Astrocyte of the cerebellum (primary cell): Measurements from ENCODE around the gene NLGN2.

Experiments used
- DNase-seq: peaks from one replicate; pipeline ENCODE4 v3.0.0-alpha.2; 2011; ENCODE audit warnings: low read depth
- H3K4me3 ChIP-seq: 2 replicates; pipeline ENCODE4 v1.5.1; 2011; ENCODE audit warnings: mild to moderate bottlenecking, low read depth, low read length, moderate library complexity
- in situ Hi-C: cut with HindIII; loops from 2 replicates; pipeline ENCODE4 v1.10.0; 2017; ENCODE audit warnings: low sequenced_read_pairs
- TF ChIP-seq, protein P1 (sequence below): IDR thresholded peaks from 2 replicates; pipeline ENCODE4 v1.5.1; 2012; ENCODE audit warnings: low read length, low read depth, moderate library complexity, mild to moderate bottlenecking; ENCODE audit errors: missing control alignments

Gene NLGN2

GRCh38 chr17:7444682-7445618 is 37.3 kb downstream of the NLGN2 start, which contains the start of gene CHRNB1:
CHRNB1 (plus strand) TSS chr17:7445061; CDS start chr17:7445128, 67 bp downstream.
- in situ Hi-C loops, result no loop called here
- no peak for DNase-seq
- TF ChIP-seq, protein P1, sequence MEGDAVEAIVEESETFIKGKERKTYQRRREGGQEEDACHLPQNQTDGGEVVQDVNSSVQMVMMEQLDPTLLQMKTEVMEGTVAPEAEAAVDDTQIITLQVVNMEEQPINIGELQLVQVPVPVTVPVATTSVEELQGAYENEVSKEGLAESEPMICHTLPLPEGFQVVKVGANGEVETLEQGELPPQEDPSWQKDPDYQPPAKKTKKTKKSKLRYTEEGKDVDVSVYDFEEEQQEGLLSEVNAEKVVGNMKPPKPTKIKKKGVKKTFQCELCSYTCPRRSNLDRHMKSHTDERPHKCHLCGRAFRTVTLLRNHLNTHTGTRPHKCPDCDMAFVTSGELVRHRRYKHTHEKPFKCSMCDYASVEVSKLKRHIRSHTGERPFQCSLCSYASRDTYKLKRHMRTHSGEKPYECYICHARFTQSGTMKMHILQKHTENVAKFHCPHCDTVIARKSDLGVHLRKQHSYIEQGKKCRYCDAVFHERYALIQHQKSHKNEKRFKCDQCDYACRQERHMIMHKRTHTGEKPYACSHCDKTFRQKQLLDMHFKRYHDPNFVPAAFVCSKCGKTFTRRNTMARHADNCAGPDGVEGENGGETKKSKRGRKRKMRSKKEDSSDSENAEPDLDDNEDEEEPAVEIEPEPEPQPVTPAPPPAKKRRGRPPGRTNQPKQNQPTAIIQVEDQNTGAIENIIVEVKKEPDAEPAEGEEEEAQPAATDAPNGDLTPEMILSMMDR, result no peak
- peak within 1 kb of the TSS; percentile 22 for H3K4me3 ChIP-seq

GRCh38 chr17:7445619-7445968 is 37.9 kb downstream of the NLGN2 start:
- DNase-seq, result no peak

DNA sequence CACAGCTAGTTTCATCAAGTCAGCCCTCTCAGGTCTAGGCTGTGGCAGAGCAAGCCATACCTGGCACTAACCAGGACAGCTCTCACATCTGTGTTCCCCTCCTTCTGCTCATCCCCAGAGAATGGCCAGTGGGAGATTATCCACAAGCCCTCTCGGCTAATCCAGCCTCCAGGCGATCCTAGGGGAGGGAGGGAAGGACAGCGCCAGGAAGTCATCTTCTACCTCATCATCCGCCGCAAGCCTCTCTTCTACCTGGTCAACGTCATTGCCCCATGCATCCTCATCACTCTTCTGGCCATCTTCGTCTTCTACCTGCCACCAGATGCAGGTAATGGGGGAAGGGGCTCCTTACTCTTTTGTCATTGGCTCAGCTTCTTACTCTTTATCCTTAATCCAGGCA is 40.8 kb downstream of the NLGN2 start:
- in situ Hi-C loops, result no loop called here
- DNase-seq, result no peak
- TF ChIP-seq, protein P1, result no peak
- no peak overlapping the region for H3K4me3 ChIP-seq

More at GRCh38 chr17:7445619-7445968, 37.9 kb downstream of the NLGN2 start:
- TF ChIP-seq, protein P1, result no peak
- H3K4me3 ChIP-seq, result no peak overlapping the region
- in situ Hi-C loops, result no loop called here

DNA sequence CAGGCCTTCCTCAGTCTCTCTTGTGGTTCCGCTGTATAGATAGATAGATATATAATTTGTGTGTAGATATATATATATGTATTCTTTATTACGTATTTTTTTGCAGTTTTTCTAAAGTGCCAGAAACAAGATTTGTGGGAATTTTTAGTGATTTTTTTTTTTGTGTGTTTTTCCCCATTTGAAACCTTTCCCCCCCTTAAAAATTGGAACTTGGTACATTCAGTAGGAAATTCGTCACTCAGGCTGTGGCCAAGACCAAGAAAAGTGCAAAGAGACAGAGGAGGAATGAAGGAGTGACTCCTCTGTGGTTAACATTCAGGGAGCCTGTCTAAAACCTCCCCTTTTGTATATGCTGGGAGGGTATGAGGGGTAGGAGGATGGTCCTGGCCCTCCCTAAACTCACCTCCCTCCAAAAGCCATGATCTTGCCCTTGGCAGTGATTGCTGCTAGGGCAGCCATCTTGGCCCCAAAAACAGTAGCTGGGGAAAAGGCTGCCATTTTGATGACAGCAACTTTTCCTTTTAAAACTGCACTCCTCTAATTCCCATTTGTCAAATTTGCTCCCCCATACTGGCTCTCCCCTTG is 52.4 kb downstream of the NLGN2 start:
- TF ChIP-seq, protein P1, result no peak
- no peak overlapping the region for H3K4me3 ChIP-seq
- no peak for DNase-seq
- in situ Hi-C loops, result no loop called here

GRCh38 chr17:7460850-7461660 is 53.4 kb downstream of the NLGN2 start:
- no peak overlapping the region for H3K4me3 ChIP-seq
- TF ChIP-seq, protein P1, result no peak
- in situ Hi-C loops, result no loop called here
- no peak for DNase-seq

- TF ChIP-seq, protein P1, result no peak
- no peak overlapping the region for H3K4me3 ChIP-seq
- no peak for DNase-seq
- in situ Hi-C loops, result no loop called here
These were observed 55.1 kb downstream of the NLGN2 start for GRCh38 chr17:7462474-7463371.
